HepG2 (cell line): ENCODE measurements around the gene GNB3. TPM values are rescaled to one million over a fixed set of nuclear protein-coding genes. Genes with fewer than 3 reads are reported as not detected.

Experiments used
- ATAC-seq: fragments of 200-7000 bp; cut with Tn5 transposase; 3 replicates; pipeline ENCODE4 v1.9.1; 2020; ENCODE audit warnings: mild to moderate bottlenecking, moderate library complexity
- BruUV-seq: library from RNA; stranded (reverse); fragments of 400-500 nt; replicated peaks from 2 replicates; lab custom pipeline; 2021; lab: Mats Ljungman, UMichigan
- CTCF ChIA-PET: fragments of 300-600 bp; formaldehyde crosslinking; extraction: SDS; loops from one replicate; lab custom pipeline; 2021; ENCODE audit warnings: low total read pairs, inconsistent platforms, low intra/inter-chr PET ratio; lab: Yijun Ruan, JAX
- POLR2A ChIA-PET: fragments of 350-600 bp; sonication (Branson Sonifier 250); formaldehyde crosslinking; loops from one replicate; lab custom pipeline; 2020; ENCODE audit warnings: antibody characterized with exemption, inconsistent platforms; lab: Yijun Ruan, JAX
- DNase-seq: peaks from one replicate; pipeline ENCODE4 v3.0.0-alpha.2; 2015; ENCODE audit warnings: low spot score
- FAIRE-seq: peaks from 3 replicates; lab custom pipeline; 2011; peaks lifted over from hg19 to GRCh38; lab: Jason Lieb, UNC
- H2AFZ ChIP-seq: one replicate; pipeline ENCODE4 v1.6.1; 2011; ENCODE audit warnings: low read length, inconsistent platforms
- H3K27ac ChIP-seq: fragments of 300-600 bp; 3 replicates; pipeline ENCODE4 v1.8.0; 2011; ENCODE audit warnings: mixed run types, mild to moderate bottlenecking, mixed read lengths, low read length, inconsistent platforms; ENCODE audit not compliant: insufficient read depth; ENCODE audit errors: extremely low read length
- H3K27me3 ChIP-seq, 2 experiments: fragments of 200-600 bp in 1 of 2; 2 replicates in 1 of 2; 3 replicates in 1 of 2; pipeline versions ENCODE4 v1.6.0 to v1.8.0; 2011; ENCODE audit warnings: low read length in 2 of 2, mild to moderate bottlenecking in 2 of 2, moderate library complexity in 2 of 2, inconsistent platforms in 1 of 2; ENCODE audit not compliant: insufficient read depth in 2 of 2, control insufficient read depth in 1 of 2
- H3K36me3 ChIP-seq, 2 experiments: fragments of 200-600 bp in 1 of 2; replicated peaks in 1 of 2; 2 replicates in 1 of 2; 3 replicates in 1 of 2; pipeline versions ENCODE4 v1.5.1 to v1.8.0; 2011; ENCODE audit warnings: low read length in 2 of 2, inconsistent platforms in 1 of 2; ENCODE audit not compliant: insufficient read depth in 2 of 2, control insufficient read depth in 1 of 2
- H3K4me1 ChIP-seq: 2 replicates; pipeline ENCODE4 v1.5.1; 2012; ENCODE audit warnings: low read length, inconsistent platforms; ENCODE audit not compliant: insufficient read depth
- H3K4me2 ChIP-seq: 2 replicates; pipeline ENCODE4 v1.6.0; 2011; ENCODE audit warnings: low read depth, low read length, inconsistent platforms
- H3K4me3 ChIP-seq, 3 experiments: fragments of 200-600 bp in 1 of 3; sonication (generic), shearing (Covaris generic) in 1 of 3; replicated peaks in 1 of 3; 2 replicates each; pipeline ENCODE4 v1.5.1; 2011 to 2016; ENCODE audit warnings: low read length in 3 of 3, inconsistent platforms in 2 of 3, low read depth in 2 of 3, mild to moderate bottlenecking in 2 of 3, control low read depth in 1 of 3, mixed read lengths in 1 of 3; ENCODE audit not compliant: insufficient read depth in 1 of 3
- H3K79me2 ChIP-seq: one replicate; pipeline ENCODE4 v1.6.1; 2011; ENCODE audit warnings: low read length, inconsistent platforms; ENCODE audit not compliant: insufficient read depth
- H3K9ac ChIP-seq: 2 replicates; pipeline ENCODE4 v1.6.0; 2011; ENCODE audit warnings: mild to moderate bottlenecking, low read depth, low read length, inconsistent platforms; ENCODE audit not compliant: insufficient read depth
- H3K9me3 ChIP-seq: 2 replicates; pipeline ENCODE4 v1.5.1; 2012; ENCODE audit warnings: mild to moderate bottlenecking, low read length
- H4K20me1 ChIP-seq: 2 replicates; pipeline ENCODE4 v1.6.0; 2011; ENCODE audit warnings: inconsistent platforms, mild to moderate bottlenecking, low read length, moderate library complexity; ENCODE audit not compliant: insufficient read depth
- HMGXB3 ChIP-seq: sonication (generic); formaldehyde crosslinking; IDR thresholded peaks from 2 replicates; pipeline ENCODE4 v1.4.0; 2020; ENCODE audit warnings: missing genetic modification reagents, borderline replicate concordance
- JDP2 ChIP-seq: sonication (generic); formaldehyde crosslinking; IDR thresholded peaks from 2 replicates; pipeline ENCODE4 v1.8.1; 2022; ENCODE audit warnings: missing genetic modification reagents, borderline replicate concordance
- KMT2B ChIP-seq: IDR thresholded peaks from 2 replicates; pipeline ENCODE4 v1.6.1; 2016; ENCODE audit warnings: missing genetic modification reagents, missing compliant biosample characterization
- ONECUT2 ChIP-seq: sonication (generic); formaldehyde crosslinking; IDR thresholded peaks from 2 replicates; pipeline ENCODE4 v1.4.0; 2020; ENCODE audit warnings: missing genetic modification reagents
- PHF21A ChIP-seq: sonication (generic); formaldehyde crosslinking; IDR thresholded peaks from 2 replicates; pipeline ENCODE4 v1.5.0; 2020; ENCODE audit warnings: mild to moderate bottlenecking, missing genetic modification reagents
- REPIN1 ChIP-seq: sonication (generic); formaldehyde crosslinking; IDR thresholded peaks from 2 replicates; pipeline ENCODE4 v1.8.0; 2022; ENCODE audit warnings: missing genetic modification reagents, low read depth, mild to moderate bottlenecking, borderline replicate concordance
- SETDB1 ChIP-seq: sonication (generic); formaldehyde crosslinking; IDR thresholded peaks from 2 replicates; pipeline ENCODE4 v1.5.1; 2020; ENCODE audit warnings: missing genetic modification reagents, mild to moderate bottlenecking, borderline replicate concordance
- SKI ChIP-seq: fragments of 450-650 bp; IDR thresholded peaks from one replicate; pipeline ENCODE4 v1.6.1; 2018; ENCODE audit warnings: mild to moderate bottlenecking; ENCODE audit not compliant: partially characterized antibody
- SMARCC2 ChIP-seq: fragments of 450-650 bp; IDR thresholded peaks from 2 replicates; pipeline ENCODE4 v1.6.1; 2017; ENCODE audit warnings: antibody characterized with exemption, mild to moderate bottlenecking
- SOX6 ChIP-seq, 2 experiments: fragments of 450-650 bp in 1 of 2; sonication (generic) in 1 of 2; formaldehyde crosslinking in 1 of 2; IDR thresholded peaks; 2 replicates each; pipeline versions ENCODE4 v1.4.0 to v1.6.1; 2017 to 2020; ENCODE audit warnings: antibody characterized with exemption in 1 of 2, mild to moderate bottlenecking in 1 of 2, missing genetic modification reagents in 1 of 2
- TCF7L2 ChIP-seq: IDR thresholded peaks from 2 replicates; pipeline ENCODE4 v1.6.1; 2011; ENCODE audit warnings: mild to moderate bottlenecking, low read depth, low read length, moderate library complexity
- YEATS2 ChIP-seq: sonication (generic); formaldehyde crosslinking; IDR thresholded peaks from 2 replicates; pipeline ENCODE4 v1.4.0; 2020; ENCODE audit warnings: missing genetic modification reagents, borderline replicate concordance
- ZBTB7B ChIP-seq: sonication (generic); formaldehyde crosslinking; IDR thresholded peaks from 2 replicates; pipeline ENCODE4 v1.4.0; 2020; ENCODE audit warnings: missing genetic modification reagents
- ZNF292 ChIP-seq: sonication (generic); formaldehyde crosslinking; IDR thresholded peaks from 2 replicates; pipeline ENCODE4 v1.8.1; 2022; ENCODE audit warnings: mild to moderate bottlenecking, low read depth, missing genetic modification reagents, borderline replicate concordance
- ZNF501 ChIP-seq: sonication (generic); formaldehyde crosslinking; IDR thresholded peaks from 2 replicates; pipeline ENCODE4 v1.5.1; 2020; ENCODE audit warnings: mild to moderate bottlenecking, moderate library complexity, missing genetic modification reagents
- ZSCAN30 ChIP-seq: sonication (generic); formaldehyde crosslinking; IDR thresholded peaks from 2 replicates; pipeline ENCODE4 v1.5.0; 2020; ENCODE audit warnings: mild to moderate bottlenecking, missing genetic modification reagents
- WGBS: methylation state at CpG from one replicate; pipeline ENCODE4 v1.1.6; 2017; ENCODE audit warnings: low lambda C conversion rate; 5-methylcytosine and 5-hydroxymethylcytosine counted together
- in situ Hi-C: cut with HindIII; loops from 2 replicates; pipeline ENCODE4 v1.10.0; 2017; ENCODE audit warnings: low pct_unique_long_range_greater_than_20kb; ENCODE audit not compliant: extremely low pct_ligation_motif_present
- intact Hi-C: fragments of 100-400 bp; cut with micrococcal nuclease; formaldehyde crosslinking; loops from one replicate; pipeline ENCODE4 v1.10.0; 2022; ENCODE audit not compliant: unreplicated experiment
- polyA plus RNA-seq, 8 experiments: library from polyadenylated mRNA; depleted of rRNA in 3 of 8; stranded (reverse) in 7 of 8; unstranded in 1 of 8; fragments of >200 nt; fragmentation: Illumina TruSeq in 4 of 8; extraction: Trizol in 4 of 8; gene quantifications; 2 replicates each; pipeline versions ENCODE4 v1.2.1 to v1.2.3, GENCODE V29; 2011 to 2016; ENCODE audit warnings: low read depth in 4 of 8, missing spikeins in 1 of 8, mixed read lengths in 1 of 8; ENCODE audit not compliant: insufficient read depth in 1 of 8
- total RNA-seq, 5 experiments: library from RNA; depleted of rRNA; stranded (reverse); fragments of >200 nt; fragmentation: Illumina TruSeq; extraction: Trizol; gene quantifications; 2 replicates each; pipeline ENCODE4 v1.2.3, GENCODE V29; 2016; ENCODE audit warnings: low read depth in 1 of 5

The GNB3 gene
- total and polyA plus RNA-seq, 2 of the 13 experiments (the other 11 are each of a cell fraction or from before 2014, with no cell fraction given), result 1.3 to 3.6 TPM

- CTCF ChIA-PET, result no interaction called here
- 93% methylated on average over 5 of the region's 5 CpGs for WGBS
- in situ Hi-C loops (no loop called here), intact Hi-C loops (no loop called here)
- Histone ChIP-seq H4K20me1 (no peaks in the 10 kb centered on the region), H3K27me3 (no peaks in the 10 kb centered on the region; a peak in 1 of 5 replicates), H3K4me1 (peaks cover 38% of the 10 kb centered on the region), H3K4me3 (no peak overlapping the region), H3K4me2 (no peak overlapping the region), H3K79me2 (no peaks in the 10 kb centered on the region), H3K36me3 (no peaks in the 10 kb centered on the region), H3K27ac (no peak overlapping the region), H3K9ac (no peak overlapping the region), H2AFZ (no peak overlapping the region), H3K9me3 (no peaks in the 10 kb centered on the region)
- TF ChIP-seq PHF21A (CRISPR knock-in tag) (no peak), ONECUT2 (CRISPR knock-in tag) (no peak), ZBTB7B (no peak), SMARCC2 (no peak), HMGXB3 (CRISPR knock-in tag) (no peak), SKI (no peak), ZNF501 (CRISPR knock-in tag) (no peak), REPIN1 (CRISPR knock-in tag) (no peak), TCF7L2 (no peak), JDP2 (CRISPR knock-in tag) (no peak), SETDB1 (CRISPR knock-in tag) (no peak), SOX6 (IDR thresholded peaks at IDR 0.05) (no peak), SOX6 (CRISPR knock-in tag; IDR thresholded peaks at IDR 0.05) (no peak), YEATS2 (CRISPR knock-in tag) (no peak), ZNF292 (no peak), ZSCAN30 (CRISPR knock-in tag) (no peak), KMT2B (CRISPR knock-in tag) (no peak)
- no peak for DNase-seq
- BruUV-seq, result no TSS peak
- no peak for ATAC-seq
- POLR2A ChIA-PET, result no interaction called here
- no peak for FAIRE-seq
Observed at GRCh38 chr12:6799147-6799546, 41.6 kb upstream of the GNB3 start.
